Astrocyte (in vitro differentiated cells and primary cell): ENCODE measurements around the gene TP73. TPM values are rescaled to one million over a fixed set of nuclear protein-coding genes. Genes with fewer than 3 reads are reported as not detected.

Experiments used
- DNase-seq: peaks from one replicate; pipeline ENCODE4 v3.0.0-alpha.2; 2010; ENCODE audit warnings: low read depth
- FAIRE-seq: peaks from 2 replicates; lab custom pipeline; 2011; peaks lifted over from hg19 to GRCh38; lab: Jason Lieb, UNC
- H2AFZ ChIP-seq: 2 replicates; pipeline ENCODE4 v1.6.0; 2012; ENCODE audit warnings: low read depth, low read length, inconsistent platforms
- H3K27ac ChIP-seq: 2 replicates; pipeline ENCODE4 v1.5.1; 2011; ENCODE audit warnings: low read depth, low read length, inconsistent platforms
- H3K27me3 ChIP-seq: 2 replicates; pipeline ENCODE4 v1.6.0; 2011; ENCODE audit warnings: low read length, inconsistent platforms; ENCODE audit not compliant: insufficient read depth
- H3K36me3 ChIP-seq: 2 replicates; pipeline ENCODE4 v1.5.1; 2011; ENCODE audit warnings: low read length, inconsistent platforms; ENCODE audit not compliant: insufficient read depth
- H3K4me1 ChIP-seq: 2 replicates; pipeline ENCODE4 v1.5.1; 2011; ENCODE audit warnings: low read length, inconsistent platforms; ENCODE audit not compliant: insufficient read depth
- H3K4me2 ChIP-seq: 2 replicates; pipeline ENCODE4 v1.6.0; 2012; ENCODE audit warnings: low read length, inconsistent platforms
- H3K4me3 ChIP-seq: 2 replicates; pipeline ENCODE4 v1.5.1; 2011; ENCODE audit warnings: low read depth, mild to moderate bottlenecking, low read length, inconsistent platforms; ENCODE audit not compliant: insufficient read depth
- H3K79me2 ChIP-seq: 2 replicates; pipeline ENCODE4 v1.6.0; 2012; ENCODE audit warnings: mild to moderate bottlenecking, low read length, inconsistent platforms; ENCODE audit not compliant: insufficient read depth
- H3K9ac ChIP-seq: 2 replicates; pipeline ENCODE4 v1.6.0; 2012; ENCODE audit warnings: mild to moderate bottlenecking, low read length, inconsistent platforms
- H3K9me3 ChIP-seq: 2 replicates; pipeline ENCODE4 v1.5.1; 2012; ENCODE audit warnings: low read depth, mild to moderate bottlenecking, low read length, inconsistent platforms; ENCODE audit not compliant: insufficient read depth
- H4K20me1 ChIP-seq: 2 replicates; pipeline ENCODE4 v1.6.0; 2012; ENCODE audit warnings: low read length, inconsistent platforms; ENCODE audit not compliant: insufficient read depth
- H3K27ac Mint-ChIP-seq: one replicate; pipeline ENCODE4 v1.8.0; 2021; ENCODE audit warnings: mild to moderate bottlenecking, mixed read lengths; ENCODE audit not compliant: unreplicated experiment
- H3K27me3 Mint-ChIP-seq: one replicate; pipeline ENCODE4 v1.8.0; 2021; ENCODE audit warnings: low read depth, mixed read lengths; ENCODE audit not compliant: unreplicated experiment
- H3K36me3 Mint-ChIP-seq: one replicate; pipeline ENCODE4 v1.8.0; 2021; ENCODE audit warnings: low read depth, mixed read lengths; ENCODE audit not compliant: unreplicated experiment
- H3K4me1 Mint-ChIP-seq: one replicate; pipeline ENCODE4 v1.8.0; 2021; ENCODE audit warnings: low read depth, mixed read lengths; ENCODE audit not compliant: unreplicated experiment
- H3K4me3 Mint-ChIP-seq: one replicate; pipeline ENCODE4 v1.8.0; 2021; ENCODE audit warnings: mild to moderate bottlenecking, moderate library complexity, mixed read lengths; ENCODE audit not compliant: unreplicated experiment
- H3K9me3 Mint-ChIP-seq: one replicate; pipeline ENCODE4 v1.8.0; 2021; ENCODE audit warnings: mild to moderate bottlenecking, mixed read lengths; ENCODE audit not compliant: unreplicated experiment
- CTCF ChIP-seq: IDR thresholded peaks from 2 replicates; pipeline ENCODE4 v1.5.1; 2011; ENCODE audit warnings: low read depth, mild to moderate bottlenecking, inconsistent platforms, low read length, moderate library complexity; ENCODE audit not compliant: insufficient read depth
- EZH2 ChIP-seq: IDR thresholded peaks from 2 replicates; pipeline ENCODE4 v1.6.1; 2012; ENCODE audit warnings: mild to moderate bottlenecking, low read length, inconsistent platforms; ENCODE audit not compliant: insufficient read depth
- total RNA-seq: library from RNA; stranded (reverse); gene quantifications from 2 replicates; pipeline ENCODE4 v1.2.1, GENCODE V29; 2021

The TP73 gene
- total RNA-seq, 1 donor from 2014 or later: 0.18 TPM

GRCh38 chr1:3689138-3689750 is 36.9 kb downstream of the TP73 start:
- no peaks in the 10 kb centered on the region for H3K79me2 ChIP-seq
- H3K27ac ChIP-seq: no peak overlapping the region
- Mint-ChIP-seq H3K27ac (no peak overlapping the region), H3K27me3 (peaks cover 22% of the 10 kb centered on the region), H3K9me3 (no peaks in the 10 kb centered on the region), H3K36me3 (no peaks in the 10 kb centered on the region), H3K4me1 (no peaks in the 10 kb centered on the region), H3K4me3 (no peak overlapping the region)
- DNase-seq: no peak
- no peak overlapping the region for H3K4me3 ChIP-seq
- no peaks in the 10 kb centered on the region for H4K20me1 ChIP-seq
- FAIRE-seq: no peak
- H3K9me3 ChIP-seq: no peaks in the 10 kb centered on the region
- H3K4me1 ChIP-seq: no peaks in the 10 kb centered on the region
- no peak overlapping the region for H2AFZ ChIP-seq
- no peaks in the 10 kb centered on the region for H3K36me3 ChIP-seq
- H3K4me2 ChIP-seq: no peak overlapping the region
- TF ChIP-seq CTCF: no peak
- no peaks in the 10 kb centered on the region for H3K27me3 ChIP-seq
- no peak overlapping the region for H3K9ac ChIP-seq

GRCh38 chr1:3690282-3691065 is 38.2 kb downstream of the TP73 start:
- Mint-ChIP-seq H3K27me3 (peaks cover 26% of the 10 kb centered on the region), H3K9me3 (no peaks in the 10 kb centered on the region), H3K27ac (no peak overlapping the region), H3K36me3 (no peaks in the 10 kb centered on the region), H3K4me1 (peaks cover 2% of the 10 kb centered on the region), H3K4me3 (no peak overlapping the region)
- H3K9me3 ChIP-seq: no peaks in the 10 kb centered on the region
- no peak overlapping the region for H3K4me2 ChIP-seq
- H3K36me3 ChIP-seq: no peaks in the 10 kb centered on the region
- no peaks in the 10 kb centered on the region for H3K79me2 ChIP-seq
- H4K20me1 ChIP-seq: no peaks in the 10 kb centered on the region
- no peak overlapping the region for H3K9ac ChIP-seq
- no peaks in the 10 kb centered on the region for H3K27me3 ChIP-seq
- H3K4me1 ChIP-seq: no peaks in the 10 kb centered on the region
- no peak overlapping the region for H3K4me3 ChIP-seq
- no peak overlapping the region for H3K27ac ChIP-seq
- no peak overlapping the region for H2AFZ ChIP-seq
- DNase-seq (no peak), FAIRE-seq (no peak)
- TF ChIP-seq EZH2 (no peak), CTCF (no peak)
